ENCODE data around the gene TMEM18.

The TMEM18 gene

DNA sequence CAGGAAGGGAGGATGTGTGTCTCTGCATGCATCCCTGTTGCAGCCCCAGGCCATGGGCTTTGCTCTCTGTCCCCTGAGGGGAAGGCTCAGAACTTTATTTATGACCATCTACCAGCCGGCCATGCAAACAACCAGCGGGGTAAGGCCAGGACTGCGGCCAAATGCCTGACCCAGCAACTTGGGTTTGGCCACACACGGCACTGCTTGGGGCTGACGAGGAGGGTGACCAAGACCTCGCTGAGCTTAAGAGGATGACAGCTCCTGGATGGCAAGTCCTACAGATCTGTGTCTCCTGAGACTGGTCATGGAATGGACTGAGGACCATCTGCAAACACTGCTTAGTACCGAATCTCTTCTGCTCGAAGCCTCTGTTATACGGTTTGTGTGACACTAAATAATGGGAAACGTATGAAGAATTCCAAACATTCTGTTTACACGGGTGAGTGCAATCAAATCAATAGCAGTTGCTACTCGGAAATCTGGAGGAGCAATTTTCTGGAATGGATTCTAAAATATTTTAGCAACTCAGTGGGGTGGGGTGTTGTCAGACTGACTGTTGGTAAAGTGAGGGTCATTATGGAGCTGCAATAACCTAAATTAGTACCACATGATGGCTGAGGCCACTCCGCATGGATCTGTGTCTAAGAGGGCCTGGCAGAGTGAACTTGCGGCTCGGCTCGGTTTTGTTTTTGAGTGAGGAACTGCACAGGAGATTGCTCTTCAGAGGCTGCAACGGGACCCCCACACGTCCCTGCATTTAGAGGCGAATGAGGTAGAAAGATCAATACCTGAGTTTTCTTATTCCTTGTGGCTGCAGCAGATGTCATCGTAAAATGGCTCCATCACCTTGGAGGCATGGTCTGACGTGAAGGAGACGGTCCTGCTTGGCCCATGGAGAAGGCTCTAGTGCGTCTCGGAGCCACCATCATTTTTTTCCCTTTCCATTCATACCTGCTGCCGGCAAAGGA is 26.6 kb downstream of the TMEM18 start:
- no peak for DNase-seq

DNA sequence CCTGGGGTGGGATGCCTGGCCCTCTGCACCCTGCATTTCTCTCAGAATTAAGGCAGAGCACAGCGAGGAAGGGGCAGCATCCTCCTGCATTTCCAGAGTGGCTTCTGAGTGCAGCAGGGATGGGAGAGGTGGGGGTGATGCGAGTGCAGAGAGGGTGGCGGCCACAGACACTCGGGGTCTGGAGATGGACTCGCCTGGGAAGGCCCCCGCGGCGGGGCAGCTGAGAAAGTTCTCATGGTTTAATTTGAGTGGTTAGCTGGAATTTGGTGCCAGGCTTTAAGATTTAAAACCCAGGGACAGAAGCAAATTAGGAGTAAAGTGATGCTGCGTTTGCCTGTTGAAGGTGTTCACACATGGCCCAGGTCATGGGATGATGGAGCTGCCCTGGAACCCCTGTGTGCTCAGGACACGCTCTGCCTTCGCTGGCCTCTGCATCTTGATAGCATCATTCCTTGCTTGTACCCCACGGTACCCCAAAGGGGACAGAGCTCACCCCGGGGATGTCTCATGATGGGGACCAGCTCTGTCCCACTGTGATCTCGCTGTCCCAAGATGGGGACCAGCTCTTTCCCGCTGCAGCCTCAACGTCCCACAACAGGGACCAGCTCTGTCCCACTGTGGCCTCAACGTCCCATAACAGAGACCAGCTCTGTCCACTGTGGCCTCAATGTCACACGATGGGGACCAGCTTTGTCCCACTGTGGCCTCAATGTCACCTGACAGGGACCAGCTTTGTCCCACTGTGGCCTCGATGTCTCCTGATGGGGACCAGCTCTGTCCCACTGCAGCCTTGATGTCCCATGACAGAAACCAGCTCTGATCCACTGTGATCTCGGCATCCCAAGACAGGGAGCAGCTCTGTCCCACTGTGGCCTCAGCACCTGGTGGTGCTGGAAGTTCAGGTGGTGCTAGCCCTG is 27.5 kb downstream of the TMEM18 start:
- no peak for DNase-seq

DNA sequence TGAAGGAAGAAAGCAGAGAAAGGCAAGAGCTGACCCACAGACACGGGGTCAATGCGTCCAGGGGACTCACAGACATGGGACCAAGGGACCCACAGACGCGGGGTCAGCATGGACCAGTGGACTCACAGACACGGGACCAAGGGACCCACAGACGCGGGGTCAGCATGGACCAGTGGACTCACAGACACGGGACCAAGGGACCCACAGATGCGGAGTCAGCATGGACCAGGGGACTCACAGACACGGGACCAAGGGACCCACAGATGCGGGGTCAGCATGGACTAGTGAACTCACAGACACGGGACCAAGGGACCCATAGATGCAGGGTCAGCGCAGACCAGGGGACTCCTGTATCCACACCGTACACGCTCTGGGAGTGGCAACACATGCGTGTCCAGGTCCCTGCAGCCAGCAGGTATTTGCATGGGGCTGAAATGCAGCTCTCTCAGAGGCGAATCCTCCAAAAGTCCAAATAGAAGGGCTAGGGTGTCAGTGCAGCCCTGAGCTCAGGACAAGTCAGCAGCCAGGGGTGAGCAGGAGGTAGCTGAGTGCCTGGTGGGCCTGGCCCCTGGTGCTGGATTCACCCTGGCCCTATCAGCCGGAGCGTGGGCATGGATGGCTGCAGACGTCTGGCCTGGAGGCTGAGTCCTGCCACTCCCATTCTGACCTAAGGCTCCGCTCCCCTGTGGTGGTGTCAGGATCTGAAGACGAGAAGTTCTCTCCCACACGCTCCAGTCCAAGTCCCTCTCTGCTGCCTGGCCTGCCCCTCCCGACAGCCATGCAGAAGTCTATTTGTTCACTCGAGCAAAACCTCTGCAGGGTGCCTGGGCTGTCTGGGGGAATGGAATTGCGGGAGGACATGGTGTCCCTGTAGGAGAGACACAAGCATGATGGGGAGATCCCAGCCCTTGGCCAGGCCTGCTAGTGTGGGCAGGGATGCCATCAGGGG is 28.5 kb downstream of the TMEM18 start:
- DNase-seq, result no peak

DNA sequence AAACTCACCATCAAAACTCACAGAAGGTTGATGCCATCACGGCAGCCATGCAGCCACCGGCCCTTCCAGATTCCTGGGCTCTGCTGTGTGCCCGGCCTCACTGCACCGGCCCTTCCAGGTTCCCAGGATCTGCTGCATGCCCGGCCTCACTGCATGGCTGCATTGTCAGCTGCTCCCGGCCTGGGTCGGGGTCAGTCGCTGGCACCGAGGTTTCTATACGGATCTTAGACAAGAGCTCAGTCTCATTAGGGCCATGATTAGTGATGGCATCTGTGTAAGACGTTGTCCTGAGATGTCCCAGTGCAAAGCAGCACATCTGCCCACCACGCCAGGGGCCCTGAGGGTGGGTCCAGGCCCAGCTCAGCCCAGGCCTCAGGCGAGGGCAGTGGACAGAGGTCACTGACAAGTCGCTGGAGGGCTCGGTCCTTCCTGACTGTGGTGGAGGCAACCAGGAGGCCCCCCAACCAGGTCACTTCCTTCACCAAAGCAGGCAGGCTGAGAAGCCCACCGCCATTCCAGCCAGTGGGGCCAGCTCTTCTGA is 29.4 kb downstream of the TMEM18 start:
- DNase-seq, result no peak

DNA sequence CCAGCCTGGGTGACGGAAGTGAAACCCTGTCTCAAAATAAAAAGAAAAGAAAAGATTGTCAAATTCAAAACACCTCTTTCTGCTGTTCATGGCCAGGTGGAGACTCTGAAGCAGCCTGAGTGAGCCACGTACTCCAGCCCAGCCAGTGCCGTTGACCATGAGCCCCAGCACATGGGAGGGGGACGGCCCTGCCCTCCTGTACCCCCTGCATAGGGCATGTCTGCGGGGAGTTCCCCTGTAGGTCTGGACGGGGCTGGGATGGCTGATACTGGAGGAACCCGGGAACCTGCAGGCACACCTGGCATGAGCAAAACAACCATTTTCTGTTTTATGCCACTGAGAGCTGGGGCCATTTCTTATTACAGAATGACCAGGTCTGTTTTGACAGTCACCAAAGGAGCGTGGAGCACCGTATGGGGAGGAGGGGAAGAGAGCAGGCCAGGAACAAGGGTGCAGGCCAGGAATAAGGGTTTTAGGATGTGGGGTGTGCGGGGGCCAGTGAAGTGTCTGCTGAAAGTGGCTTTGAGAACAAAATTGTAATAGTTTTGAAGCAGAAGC is 30.1 kb downstream of the TMEM18 start:
- no peak for DNase-seq

DNA sequence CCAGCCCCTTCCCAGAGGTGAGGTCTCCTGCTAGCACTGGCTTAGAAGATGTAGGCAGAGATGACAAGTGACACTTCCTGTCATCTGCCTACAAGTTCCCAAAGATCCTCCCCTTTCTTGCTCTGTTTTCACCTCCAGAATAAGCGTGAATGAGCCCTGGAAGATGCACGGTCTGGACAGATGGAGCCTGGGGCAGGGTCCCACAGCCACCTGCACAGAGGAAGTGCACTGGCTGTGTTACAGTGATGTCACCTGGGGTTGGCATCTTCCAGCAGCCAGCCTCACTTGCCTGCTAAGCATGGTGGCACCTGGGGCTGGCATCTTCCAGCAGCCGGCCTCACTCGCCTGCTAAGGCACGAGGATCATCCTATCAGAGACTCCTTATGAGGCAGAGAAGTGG is 32.3 kb downstream of the TMEM18 start:
- no peak for DNase-seq

DNA sequence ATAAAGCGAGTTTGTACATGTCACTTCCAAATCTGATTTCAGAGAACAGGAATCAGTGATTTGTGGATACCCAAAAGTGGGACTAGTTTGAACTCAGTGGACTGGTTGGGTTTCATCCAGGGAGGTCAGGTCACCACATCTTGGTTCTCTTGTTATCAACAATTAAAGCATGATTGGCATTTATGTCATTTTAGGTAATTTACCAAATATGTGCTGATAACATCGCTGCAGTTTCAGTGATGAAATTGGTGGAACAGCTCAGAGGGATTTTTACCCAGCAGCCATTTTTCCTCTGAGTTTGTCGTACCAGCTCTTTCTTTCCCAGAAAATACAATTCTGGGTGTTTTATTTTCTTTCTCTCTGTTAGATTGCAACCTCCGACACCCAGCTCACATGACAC is 33.4 kb downstream of the TMEM18 start:
- DNase-seq, result no peak

DNA sequence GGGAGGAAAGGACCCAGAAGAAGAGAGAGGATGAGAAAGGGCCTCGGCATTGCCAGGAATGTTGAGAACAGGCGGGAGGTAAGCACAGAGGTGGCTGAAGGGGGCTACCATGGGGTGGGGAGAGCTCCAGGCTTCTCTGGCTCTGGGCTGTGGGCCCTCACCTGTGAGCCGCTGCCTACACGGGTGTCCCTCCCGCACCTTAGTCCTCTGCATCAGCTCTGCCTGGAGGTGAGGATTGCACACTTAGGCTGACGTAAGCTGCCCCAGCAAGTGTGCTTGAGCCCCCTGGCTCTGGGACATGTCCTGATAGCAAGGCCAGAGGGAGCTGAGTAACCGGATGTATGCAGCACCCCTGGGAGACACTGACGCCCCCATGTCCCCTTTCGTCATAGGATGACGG is 33.9 kb downstream of the TMEM18 start:
- no peak for DNase-seq

DNA sequence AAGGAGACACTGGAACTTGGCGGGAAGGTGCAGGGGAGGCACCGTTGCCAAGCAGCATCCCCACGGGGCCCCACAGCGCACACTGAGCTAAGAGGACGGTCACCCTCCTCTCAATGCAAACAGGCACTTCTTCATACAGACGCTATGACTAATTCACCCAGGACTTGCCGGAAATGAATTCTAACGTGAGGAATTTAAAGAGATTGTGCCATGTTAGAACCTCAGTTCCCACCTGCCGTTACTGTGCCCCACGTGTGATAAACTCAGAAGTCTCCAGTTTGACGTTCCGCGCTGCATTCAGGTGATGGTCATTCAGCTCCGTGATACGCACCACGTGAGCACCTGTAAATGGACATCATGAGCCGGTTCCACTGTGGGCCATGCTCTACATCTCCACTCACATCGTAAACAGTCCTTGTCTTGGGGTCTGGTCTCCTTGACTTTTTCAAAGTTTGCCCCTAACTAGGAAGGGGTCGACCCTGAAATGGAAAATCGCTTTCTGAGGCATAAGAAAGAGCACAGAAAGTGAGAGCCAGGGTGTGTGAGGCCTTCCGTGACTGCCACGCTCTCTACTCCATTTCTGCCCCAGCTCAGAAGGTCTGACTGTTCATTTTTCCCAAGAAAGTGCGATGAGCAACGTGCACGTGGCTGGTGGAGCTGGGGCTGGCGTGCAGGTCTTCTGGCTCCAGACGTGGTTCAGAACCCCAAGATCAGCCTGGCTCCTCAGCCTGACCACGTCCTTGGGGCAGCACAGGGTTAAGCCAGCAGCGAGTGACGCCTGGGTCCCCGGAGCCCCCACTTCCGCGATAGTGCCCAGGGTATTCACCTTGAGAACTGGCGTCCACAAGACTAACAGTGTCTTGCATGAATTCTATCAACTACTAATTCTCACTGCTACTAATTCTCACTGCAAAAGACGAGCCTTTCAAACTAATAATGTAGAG is 35.1 kb downstream of the TMEM18 start:
- no peak for DNase-seq

DNA sequence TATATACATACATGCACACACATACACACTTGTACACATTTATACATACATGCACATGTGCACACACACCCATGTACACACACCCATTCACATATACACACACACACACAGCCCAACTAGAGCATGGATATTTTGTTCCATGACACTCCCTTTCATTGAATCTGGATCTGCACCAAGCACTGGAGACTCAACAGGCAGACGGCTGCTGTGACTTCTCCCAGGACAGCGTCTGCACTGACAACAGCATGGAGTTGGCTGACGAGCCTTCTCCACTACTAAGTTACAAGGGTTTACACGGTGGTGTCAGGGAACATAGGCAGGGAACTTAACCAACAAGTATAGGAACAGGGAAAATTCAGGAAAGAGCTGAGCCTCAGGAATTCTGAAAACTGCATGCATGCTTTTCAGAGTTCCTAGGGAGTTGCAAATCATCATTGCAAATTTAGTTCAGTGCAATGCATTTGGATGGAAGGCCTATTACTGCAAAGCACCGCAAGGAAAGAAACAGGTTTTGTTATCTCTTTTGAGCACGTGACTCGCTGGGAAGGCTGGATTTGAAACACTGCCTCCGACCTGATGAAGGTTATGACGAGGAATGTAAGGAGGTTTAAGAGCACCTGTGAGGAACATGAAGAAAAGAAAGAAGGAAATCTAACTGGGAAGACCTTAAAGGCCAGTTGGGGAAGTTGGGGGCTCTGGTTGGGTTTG is 35.9 kb downstream of the TMEM18 start:
- no peak for DNase-seq

DNA sequence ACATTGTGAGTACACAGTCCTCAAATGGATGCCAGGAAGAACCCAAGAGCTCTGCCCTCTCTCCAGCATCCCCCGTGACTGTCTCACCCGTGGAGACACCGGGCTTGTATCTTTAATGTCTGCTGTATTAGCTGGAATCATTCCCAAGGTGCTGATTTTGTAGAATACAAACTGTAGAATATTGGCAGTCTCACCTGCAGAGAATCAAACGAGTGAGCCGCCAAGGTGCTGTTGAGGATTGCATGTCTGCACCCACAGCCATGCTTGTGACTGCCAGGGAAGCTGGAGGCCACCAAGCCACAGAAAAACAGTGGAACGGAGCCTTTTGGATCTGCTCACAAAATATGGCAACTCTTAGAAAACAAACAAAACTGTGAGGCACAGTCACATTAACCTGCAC is 37.5 kb downstream of the TMEM18 start:
- no peak for DNase-seq

DNA sequence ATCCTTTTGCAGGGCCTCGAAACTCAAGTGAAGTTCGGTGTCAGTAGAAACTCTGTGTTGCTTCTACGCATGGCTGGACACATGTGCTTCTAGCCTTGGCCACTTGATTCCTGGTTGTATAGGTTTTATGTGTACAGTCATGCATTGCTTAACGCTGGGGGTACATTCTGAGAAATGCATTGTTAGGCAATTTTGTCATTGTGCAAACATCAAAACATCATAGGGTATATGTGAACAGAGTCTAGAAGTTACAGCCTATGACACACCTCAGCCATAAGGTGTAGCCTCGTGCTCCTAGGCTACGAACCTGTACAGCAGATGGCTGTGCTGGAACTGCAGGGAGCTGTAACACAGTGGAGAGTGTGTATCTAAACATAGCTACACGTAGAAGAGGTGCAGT is 39.4 kb downstream of the TMEM18 start:
- no peak for DNase-seq

DNA sequence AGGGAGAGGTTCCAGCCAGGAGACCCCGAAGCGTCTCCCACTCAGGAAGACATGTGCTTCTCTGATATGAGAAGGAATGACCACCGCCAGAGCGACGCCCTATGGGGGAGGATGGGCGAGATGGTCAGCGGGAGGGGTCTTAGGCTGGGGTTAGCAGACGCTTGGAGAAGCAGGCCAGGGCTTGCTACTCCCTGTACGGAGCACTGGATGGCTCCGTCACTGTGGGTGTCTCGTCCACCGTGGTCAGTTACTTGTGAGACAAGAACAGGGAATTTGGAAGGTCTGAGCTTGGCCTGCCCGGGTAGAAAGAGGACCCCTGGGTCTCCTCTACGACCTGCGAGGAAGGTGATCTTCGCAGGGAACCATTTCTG is 39.8 kb downstream of the TMEM18 start:
- DNase-seq, result no peak

DNA sequence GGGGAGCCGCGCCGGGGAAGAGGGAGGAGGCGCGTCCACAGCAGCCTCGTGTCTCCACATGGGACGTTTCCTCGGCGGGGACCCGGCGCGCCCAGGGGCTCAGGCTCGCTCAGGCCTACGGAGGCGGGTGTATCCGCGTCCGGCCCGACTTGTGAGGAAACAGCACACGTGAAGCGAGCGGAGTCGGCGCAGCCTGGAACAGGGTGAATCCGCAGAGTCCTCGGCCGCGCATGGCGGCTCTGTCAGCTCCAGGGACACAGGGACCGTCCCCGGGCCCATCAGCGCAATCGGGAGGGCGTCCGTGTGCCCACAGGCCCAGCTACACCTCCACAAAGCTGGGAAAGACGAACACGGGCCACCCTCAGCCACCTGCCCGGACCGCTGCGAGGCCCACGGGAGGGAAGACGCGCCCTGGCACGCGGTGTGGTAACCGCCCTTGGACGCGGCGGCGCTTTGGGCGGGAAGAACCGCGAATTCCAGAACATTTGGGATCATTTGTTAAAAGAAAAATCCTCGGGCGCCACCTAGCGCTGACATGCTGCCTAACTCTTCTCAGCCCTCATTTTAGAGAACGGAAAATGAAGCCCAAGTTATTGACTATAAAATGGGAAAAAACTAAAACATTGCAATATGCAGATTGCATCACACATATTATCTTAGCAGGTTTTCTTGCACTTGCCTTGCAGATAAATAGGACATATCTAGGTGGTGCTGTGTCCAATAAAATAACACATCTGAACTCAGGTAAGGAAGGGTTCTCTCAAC is 40.4 kb downstream of the TMEM18 start:
- DNase-seq, result peak; percentile 17 to 55

DNA sequence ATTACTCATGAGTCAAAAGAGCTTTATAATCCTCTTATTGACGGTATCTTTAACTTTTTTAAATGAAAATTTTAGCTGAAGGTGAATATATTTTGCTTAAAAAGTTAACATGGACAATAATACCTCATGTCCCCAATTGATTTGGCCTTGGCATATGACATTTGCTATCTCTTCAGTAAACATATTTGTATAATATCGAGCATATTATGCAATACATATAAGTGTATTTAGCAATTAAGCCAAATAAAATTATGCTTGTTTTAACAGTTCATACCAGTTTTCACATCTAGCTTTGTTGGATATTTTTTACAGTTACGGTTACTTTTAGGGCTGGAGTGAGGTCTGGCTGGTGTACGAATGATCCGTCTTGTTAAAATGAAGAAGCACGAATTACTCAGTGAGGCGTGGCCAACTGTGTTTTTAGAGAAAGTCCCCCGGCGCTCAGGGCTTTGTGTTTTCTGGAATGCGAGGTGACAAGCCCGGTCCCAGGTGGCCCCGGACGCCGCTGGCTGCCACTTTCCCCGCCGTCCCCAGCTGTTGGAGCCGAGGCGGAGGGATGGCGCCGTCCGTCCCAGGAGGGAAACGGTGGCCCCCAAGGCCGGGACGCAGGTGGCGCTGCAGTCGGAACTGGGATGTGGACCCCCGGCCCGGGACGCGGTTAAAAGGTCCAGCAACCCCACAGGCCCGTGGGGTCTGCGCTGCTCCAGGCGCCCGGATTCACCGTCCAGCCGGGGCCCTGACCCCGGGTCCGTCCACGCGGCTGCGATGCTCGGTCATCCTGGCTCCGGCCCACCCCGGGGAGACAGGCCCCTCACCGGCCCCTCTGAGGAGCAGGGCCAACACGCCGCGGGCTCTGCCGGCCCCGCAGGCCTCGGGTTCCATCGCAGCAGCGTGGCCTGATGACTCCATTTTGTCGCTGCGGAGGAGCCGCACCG is 41.3 kb downstream of the TMEM18 start:
- no peak for DNase-seq

DNA sequence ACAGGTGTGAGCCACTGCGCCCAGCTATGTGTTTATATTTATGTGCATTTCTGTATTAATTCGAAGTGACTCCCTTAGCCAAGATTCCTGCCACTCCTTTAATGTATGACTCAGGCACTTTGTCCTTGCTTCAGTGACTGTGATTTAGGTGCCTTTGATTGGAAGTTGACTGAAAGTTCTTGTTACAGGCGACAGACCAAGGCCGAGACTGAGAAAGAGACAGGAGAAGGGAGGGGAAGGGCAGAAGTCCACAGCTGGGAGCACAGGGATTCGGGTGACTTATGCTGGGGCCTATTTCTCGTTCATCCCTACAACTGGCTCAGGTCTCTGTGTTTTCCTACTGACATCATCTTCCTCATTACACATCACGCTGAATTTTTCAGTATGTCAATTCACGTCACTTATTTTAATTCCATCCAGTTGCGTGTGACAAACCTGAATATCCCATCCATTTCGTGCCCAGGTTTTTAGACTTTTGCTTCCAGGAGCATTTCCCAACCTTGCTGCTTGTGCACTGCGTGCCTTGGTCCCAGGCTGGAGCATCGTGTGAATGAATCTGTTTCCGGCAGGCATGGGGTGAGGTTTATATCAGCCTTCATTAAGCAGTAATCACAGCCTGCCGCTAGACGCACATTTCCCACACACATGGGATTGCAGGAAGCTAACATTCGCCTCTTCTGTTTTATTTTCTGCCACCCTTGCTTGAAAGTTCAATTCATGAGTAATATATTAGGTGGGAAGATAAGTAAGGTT is 42.4 kb downstream of the TMEM18 start:
- DNase-seq, result no peak

DNA sequence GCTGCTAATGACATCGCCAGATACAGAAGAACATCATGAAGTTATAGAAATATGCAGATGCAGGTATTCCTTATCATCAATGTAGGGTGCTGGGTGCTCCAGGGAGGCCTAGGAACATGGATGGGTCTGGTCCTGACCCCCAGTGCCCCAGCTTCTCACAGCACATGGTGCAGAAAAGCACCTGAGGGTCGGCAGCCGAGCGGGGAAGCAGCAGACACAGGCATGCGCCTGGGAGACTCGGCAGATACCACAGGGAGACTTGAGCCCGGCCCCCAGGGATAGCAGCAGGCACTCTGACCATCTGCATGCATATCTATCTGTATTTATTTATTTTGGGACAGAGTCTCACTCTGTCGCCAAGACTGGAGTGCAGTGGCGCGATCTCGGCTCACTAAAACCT is 43.2 kb downstream of the TMEM18 start:
- no peak for DNase-seq

Data from stimulated activated CD4-positive, alpha-beta T cell treated with anti-CD3 and anti-CD28 coated beads, Interleukin-4, amount 100 ng/mL, for 4 hours (primary cell).